Limb (tissue), 2 donors: ENCODE results near the gene CRHBP.
"Not testable (repeated sequence)": the region's sequence is repeated elsewhere in the genome, so short reads cannot be mapped to it uniquely, and the experiment has no call there.

Source experiments
- DNase-seq, 2 donors: peaks; one replicate each; pipeline ENCODE4 v3.0.0-alpha.2; 2016; ENCODE audit errors: extremely low spot score in 2 of 2

CRHBP gene, protein sequence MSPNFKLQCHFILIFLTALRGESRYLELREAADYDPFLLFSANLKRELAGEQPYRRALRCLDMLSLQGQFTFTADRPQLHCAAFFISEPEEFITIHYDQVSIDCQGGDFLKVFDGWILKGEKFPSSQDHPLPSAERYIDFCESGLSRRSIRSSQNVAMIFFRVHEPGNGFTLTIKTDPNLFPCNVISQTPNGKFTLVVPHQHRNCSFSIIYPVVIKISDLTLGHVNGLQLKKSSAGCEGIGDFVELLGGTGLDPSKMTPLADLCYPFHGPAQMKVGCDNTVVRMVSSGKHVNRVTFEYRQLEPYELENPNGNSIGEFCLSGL

GRCh38 chr5:76952795-76953536, at the start of gene CRHBP:
TSS of gene CRHBP (plus strand) at chr5:76953045. CDS start at chr5:76953135, 90 bp downstream.
- peak in 1 of 2 donors; percentile 29 for DNase-seq

GRCh38 chr5:76908166-76908565, 44.7 kb upstream of the CRHBP start:
- DNase-seq = no peak

DNA sequence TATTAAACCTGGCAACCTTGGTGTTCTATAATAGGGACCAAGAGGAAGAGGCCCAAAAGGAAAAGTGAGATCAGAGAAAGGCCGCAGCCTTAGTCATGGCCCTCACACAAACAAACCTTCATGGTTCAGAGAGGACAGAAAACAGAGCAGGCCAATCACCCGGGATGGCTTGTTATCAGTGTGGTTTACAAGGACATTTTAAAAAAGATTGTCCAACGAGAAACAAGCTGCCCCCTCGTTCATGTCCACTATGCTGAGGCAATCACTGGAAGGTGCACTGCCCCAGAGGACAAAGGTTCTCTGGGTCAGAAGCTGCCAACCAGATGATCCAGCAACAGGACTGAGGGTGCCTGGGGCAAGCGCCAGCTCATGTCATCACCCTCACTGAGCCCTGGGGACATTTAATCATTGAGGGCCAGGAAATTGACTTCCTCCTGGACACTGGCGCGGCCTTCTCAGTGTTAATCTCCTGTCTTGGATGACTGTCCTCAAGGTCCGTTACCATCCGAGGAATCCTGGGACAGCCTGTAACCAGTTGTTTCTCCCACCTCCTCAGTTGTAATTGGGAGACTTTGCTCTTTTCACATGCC, 42.4 kb upstream of the CRHBP start:
- DNase-seq = not testable (repeated sequence)

DNA sequence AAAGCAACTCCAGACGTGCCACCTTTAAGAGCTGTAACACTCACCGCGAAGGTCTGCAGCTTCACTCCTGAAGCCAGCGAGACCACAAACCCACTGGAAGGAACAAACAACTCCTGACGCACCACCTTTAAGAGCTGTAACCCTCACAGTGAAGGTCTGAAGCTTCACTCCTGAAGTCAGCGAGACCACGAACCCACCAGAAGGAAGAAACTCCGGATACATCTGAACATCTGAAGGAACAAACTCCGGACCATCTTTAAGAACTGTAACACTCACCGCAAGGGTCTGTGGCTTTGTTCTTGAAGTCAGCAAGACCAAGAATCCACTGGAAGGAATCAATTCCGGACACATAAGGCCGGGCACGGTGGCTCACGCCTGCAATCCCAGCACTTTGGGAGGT, 38.2 kb upstream of the CRHBP start:
- not testable (repeated sequence) for DNase-seq

DNA sequence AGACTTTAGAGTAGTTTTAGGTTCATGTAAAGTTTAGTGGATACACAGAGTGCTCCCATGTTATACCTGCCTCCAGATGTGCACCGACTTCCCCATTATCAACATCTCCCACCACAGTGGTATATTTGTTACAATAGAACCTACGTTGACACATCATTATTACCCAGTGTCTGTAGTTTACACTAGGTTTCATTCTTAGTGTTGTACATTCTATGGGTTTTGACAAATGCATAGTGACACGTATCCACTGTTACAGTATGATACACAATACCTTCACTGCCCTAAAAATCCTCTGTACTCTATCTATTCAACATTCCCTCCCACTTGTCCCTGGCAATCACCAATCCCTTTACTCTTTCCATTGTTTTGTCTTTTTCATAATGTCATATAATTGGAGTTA, 34.3 kb upstream of the CRHBP start:
- DNase-seq = no peak

- no peak for DNase-seq
Measured at GRCh38 chr5:76920491-76920890, 32.4 kb upstream of the CRHBP start.

- DNase-seq = no peak
Measured at GRCh38 chr5:76926329-76927105, 26.3 kb upstream of the CRHBP start.

DNA sequence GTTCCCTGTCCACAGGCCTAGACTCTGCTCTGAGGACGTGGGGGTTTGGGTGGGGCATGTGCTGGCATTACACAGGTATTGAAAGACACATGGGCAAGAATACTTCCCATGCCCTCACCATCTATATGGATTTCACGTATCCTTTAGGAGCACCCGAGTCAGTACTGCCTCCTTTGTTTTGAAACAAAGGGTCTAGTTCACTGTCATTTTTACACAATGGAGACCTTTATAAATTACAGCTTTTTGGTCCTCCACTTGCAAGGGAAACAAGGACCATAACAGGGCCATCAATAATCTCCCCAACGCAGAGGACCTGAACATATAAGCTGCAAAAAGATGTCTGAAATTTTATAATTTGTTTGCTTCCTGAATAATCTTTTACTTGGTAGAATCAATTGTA, 24.9 kb upstream of the CRHBP start:
- no peak for DNase-seq

DNA sequence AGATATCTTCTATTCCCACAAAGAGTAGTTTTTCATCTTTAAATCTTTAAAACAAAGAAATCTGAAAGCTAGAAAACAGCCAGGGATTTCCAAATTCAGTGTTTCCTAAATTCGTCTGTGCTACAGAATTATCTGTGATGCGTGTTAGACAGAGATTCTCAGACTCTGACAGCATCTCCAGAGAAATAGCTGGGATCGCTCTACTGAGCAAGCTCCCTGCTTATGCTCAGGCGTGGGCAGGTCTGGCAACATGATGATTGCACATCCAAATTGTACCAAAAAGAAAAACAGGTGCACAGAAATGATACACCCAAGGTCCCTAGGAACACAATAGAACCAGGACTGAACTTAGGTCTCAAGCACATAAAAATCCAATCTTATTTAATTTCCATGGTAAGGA, 22.8 kb upstream of the CRHBP start:
- DNase-seq = no peak

DNA sequence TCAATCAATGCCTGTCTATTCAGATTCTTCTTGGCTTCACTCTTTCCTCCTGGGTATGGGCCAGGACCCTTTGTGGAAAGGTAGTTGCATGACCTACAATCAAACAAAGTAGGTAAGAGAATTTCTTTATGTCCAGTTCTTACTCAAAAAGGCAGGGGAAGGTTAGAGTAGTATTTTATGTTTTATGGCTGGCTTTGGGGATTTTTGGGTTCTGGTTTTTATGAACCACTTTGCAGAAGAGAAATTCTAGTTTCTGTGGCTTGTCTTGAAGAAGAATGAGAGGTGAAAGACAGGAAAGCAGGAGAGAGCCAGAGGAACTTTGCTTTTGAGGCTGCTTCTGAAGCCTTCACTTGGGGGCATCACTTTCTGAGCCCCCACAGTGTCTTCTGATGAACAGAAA, 14.7 kb upstream of the CRHBP start:
- no peak for DNase-seq

- no peak for DNase-seq
Measured at GRCh38 chr5:76941000-76941399, 11.8 kb upstream of the CRHBP start.

- DNase-seq = no peak
Measured at GRCh38 chr5:76941442-76941841, 11.4 kb upstream of the CRHBP start.

DNA sequence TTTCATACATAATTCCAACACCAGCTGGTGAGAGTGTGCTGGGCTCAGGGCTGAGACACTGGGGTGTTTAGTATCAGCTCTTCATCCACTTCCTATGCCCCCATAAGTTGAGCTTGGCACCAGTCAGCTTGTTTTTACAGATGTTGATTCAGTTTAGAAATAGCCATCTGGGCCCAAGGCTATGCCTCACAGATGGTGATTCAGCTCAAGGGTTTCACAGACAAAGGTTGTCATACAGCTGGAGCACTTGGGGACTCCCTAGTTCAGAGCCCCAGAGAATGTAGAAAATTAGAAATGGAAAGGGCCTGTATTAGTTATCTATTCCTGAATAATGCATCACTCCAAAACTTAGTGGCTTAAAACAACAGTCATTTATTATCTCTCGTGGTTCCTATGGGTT, 10.3 kb upstream of the CRHBP start:
- DNase-seq = no peak

DNA sequence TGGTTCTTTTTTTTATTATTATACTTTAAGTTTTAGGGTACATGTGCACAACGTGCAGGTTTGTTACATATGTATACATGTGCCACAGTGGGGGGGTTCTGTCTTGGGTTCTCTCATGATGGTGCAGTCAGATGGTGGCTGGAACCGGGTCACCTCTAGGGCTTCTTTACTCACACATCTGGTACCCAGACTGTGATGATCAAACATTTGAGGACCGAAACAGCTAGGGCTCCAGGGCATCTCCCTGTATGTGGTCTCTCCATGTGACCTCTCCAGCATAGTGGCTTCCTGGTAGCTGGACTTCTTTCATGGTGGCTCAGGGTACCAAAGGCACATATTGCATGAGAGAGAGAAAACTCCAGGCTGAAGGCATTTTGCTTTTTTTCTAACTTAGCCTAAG, 9.8 kb upstream of the CRHBP start:
- no peak for DNase-seq

- no peak for DNase-seq
Measured at GRCh38 chr5:76944638-76945037, 8.2 kb upstream of the CRHBP start.

DNA sequence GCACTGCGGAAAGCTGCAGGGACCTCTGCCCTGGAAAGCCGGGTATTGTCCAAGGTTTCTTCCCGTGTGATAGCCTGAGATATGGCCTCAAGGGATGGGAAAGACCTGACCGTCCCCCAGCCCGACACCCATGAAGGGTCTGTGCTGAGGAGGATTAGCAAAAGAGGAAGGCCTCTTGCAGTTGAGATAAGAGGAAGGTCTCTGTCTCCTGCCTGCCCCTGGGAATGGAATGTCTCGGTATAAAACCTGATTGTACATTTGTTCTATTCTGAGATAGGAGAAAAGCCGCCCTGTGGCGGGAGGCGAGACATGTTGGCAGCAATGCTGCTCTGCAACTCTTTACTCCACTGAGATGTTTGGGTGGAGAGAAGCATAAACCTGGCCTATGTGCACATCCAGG, 7.6 kb upstream of the CRHBP start:
- not testable (repeated sequence) for DNase-seq

GRCh38 chr5:76946090-76946489, 6.8 kb upstream of the CRHBP start:
- no peak for DNase-seq

GRCh38 chr5:76947082-76947503, 5.8 kb upstream of the CRHBP start:
- no peak for DNase-seq

- peak in 1 of 2 donors; percentile 46 for DNase-seq
Measured at GRCh38 chr5:76953551-76954382, 922 bp downstream of the CRHBP start.

DNA sequence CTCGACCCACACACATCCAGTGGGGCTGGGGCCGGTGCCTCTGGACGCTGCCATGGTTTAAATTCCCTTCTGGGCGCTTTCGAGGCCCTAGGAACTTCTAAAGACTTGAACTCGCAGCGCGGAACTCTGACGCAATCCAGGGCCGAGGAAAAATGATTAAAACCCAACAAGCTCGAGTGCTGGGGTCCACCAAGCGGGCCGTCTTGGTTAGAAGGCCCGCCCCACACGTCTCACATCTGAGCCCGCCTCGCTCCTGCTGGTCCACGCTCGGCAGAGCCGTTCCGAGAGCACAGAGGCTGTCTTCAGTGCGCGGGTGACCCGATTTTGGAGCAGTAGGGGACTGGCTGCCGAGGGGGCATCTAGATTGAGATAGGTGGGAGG, 1.5 kb downstream of the CRHBP start:
- DNase-seq = peak in 1 of 2 donors; percentile 29

DNA sequence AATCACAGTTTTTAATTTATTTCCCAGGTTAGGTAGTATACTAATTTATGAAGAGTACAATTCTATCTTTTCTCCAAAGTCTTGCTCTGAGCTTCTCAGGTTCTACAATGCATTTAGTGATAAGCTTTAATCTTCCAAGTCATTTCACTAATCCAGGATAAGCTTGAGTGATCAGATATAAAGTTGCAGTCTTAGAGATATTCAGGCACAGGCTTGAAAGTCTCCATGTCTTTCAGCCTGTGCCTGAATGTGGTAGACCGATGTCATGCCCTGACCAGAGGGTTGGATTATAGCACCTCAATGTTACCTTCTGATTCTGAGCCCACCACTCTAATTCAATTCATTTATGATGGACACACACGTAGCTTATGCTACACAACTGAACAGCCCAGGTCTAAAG, 3.2 kb downstream of the CRHBP start:
- DNase-seq = no peak
